GM18520 (cell line): ENCODE data around the gene SLC25A14.

Source experiments
- ATAC-seq: cut with Tn5 transposase; IDR thresholded peaks from one replicate; pipeline ENCODE4 v1.9.1; 2021; ENCODE audit not compliant: unreplicated experiment

SLC25A14 gene

GRCh38 chrX:130378024-130378669 lies 38.4 kb downstream of the SLC25A14 start:
- no peak for ATAC-seq

GRCh38 chrX:130385520-130385919 lies 45.8 kb downstream of the SLC25A14 start, which contains the start of gene GPR119:
Gene GPR119 (minus strand): TSS chrX:130385674. CDS start chrX:130385447, 227 bp downstream.
- ATAC-seq, result no peak

DNA sequence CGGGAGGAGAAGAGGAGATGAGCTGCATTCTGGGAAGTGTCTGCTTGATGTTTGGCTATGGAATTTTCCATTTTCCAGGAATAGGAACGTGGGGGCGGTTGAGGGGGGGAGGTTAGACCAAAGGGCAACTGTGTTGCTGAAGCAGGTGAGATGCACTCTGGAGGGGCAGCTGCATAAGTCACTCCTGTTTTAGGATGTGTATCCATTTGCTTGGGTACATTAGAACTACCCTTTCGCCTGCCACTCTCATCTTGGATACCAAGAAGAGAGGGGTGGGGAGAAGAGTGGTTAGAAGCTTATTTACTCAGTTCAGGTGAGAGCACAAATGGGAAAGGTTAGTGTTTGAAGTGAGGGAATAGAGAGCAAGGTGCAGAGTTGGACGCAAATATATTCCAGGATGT lies 46.7 kb downstream of the SLC25A14 start:
- no peak for ATAC-seq

- ATAC-seq, result no peak
These were observed 53.8 kb downstream of the SLC25A14 start for GRCh38 chrX:130393451-130394074.

- ATAC-seq, result no peak
These were observed 55.6 kb downstream of the SLC25A14 start for GRCh38 chrX:130395341-130395740.

DNA sequence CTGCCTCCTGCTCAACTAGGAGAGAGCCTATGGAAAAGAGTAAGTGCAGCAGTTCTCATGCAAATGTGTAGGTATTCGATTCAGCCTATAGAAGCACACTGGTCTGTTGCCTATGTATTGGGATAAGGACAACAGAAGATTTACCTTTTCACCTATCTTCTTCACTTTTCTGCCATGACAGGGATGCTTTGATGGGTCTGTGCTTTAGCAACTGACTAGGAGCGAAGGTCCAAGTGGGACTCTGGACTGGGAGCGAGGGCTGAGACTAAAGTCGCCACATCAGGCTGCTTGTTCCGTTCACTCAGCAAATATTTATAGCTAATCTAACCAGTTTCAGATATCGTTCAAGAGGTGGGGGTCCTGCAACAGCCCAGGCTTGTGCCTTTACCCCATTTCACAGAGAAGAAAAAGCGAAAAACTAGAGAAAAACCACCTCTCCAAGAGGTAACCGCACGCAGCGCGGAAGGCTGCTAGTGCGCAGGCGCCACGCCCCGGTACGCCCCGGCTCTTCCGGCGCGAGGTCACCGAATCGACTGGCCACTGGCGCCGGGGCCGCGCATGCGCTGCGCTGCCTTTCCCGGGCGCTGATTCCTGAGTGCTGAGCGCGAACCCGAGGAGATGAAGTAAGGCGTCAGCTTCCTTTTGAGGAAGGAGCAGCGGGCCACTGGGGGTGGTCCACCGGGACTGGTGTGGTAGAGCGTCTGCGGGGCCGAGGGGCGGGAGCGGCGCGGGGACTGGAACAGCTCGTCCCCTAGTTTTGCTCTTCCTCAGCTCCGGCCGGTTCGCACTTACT lies 61.9 kb downstream of the SLC25A14 start, which contains the start of gene RBMX2:
Gene RBMX2, plus strand, starts transcription at position 573 of the 793 bp plus-strand sequence. Its CDS starts 46 bp downstream, at position 619.
- ATAC-seq, result peak; percentile 92

DNA sequence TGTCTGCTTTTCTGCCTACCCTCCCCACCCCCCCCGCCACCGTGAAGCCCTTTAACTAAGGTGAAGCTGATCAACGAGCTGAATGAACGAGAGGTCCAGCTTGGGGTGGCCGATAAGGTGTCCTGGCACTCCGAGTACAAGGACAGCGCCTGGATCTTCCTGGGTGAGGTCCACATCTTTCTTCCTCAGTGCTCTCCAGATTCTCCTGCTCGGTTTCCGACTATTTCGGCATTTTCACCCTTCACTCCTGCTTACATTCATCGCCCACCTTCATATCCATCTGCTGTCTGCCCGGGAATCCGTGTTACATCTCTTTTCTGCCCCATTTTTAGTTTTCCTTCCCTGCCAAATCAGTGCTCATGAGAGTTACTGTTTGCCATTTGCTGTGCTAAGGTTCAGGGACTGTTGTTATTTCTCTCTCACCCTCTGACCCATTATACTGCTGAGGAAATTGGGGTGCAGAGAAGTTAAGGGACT lies 62.5 kb downstream of the SLC25A14 start:
- no peak for ATAC-seq

- ATAC-seq, result no peak
These were observed 73.7 kb downstream of the SLC25A14 start for GRCh38 chrX:130413415-130413814.

GRCh38 chrX:130414800-130415199 lies 75.1 kb downstream of the SLC25A14 start:
- ATAC-seq, result no peak

DNA sequence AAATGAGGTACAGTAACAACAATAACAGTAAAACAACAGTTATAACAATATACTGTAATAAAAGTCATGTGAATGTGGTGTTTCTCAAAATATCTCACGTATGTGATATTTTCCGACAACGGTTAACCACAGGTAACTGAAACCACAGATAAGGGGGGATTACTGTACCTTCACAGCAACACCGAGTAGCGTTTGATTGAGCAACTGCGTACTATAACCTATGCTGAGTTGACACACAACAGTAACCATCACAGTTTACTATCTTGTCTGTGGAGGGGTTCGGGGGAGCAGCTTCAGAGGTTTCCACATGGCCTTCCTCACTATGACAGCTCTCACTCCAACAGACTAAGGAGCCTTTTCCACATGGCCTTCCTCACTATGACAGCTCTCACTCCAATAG lies 75.5 kb downstream of the SLC25A14 start:
- ATAC-seq, result no peak

GRCh38 chrX:130416785-130417184 lies 77.1 kb downstream of the SLC25A14 start:
- no peak for ATAC-seq

DNA sequence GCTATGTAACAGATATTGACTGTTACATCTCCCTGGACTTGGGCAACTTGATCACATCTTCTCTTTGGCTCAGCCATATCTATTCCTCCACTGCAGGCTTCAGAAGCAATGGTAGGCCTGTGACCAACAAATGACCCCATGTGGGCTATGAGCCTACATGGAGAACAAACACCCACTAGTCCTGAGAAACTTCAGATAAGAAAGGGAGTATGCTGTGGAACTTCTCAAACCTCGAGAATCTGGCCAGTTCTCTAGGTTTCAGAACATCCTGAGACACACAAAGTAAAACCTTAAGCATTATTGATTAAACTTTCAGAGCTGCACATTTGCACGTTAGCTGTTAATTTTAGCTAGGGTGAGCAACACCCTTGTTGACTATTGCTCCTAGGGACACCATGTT lies 78.3 kb downstream of the SLC25A14 start:
- no peak for ATAC-seq

DNA sequence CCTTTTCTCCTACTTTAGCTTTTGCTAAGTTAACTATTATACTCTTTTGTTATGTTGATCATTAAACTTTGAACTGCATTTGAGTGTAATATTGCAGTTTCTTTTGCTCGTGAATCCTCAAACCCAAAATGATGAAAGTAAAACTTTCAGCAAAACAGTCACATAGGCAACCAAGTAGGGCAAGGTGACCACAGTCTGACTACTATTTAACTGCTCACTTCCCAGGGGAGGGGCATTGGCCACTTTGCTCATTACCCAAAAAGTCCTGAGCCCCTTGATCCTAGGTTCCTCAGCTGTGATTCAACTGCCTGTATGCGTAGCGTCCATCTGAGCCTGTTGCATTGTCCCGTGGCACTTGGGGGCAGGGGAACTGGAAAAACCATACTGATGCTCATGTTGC lies 79.0 kb downstream of the SLC25A14 start:
- no peak for ATAC-seq

DNA sequence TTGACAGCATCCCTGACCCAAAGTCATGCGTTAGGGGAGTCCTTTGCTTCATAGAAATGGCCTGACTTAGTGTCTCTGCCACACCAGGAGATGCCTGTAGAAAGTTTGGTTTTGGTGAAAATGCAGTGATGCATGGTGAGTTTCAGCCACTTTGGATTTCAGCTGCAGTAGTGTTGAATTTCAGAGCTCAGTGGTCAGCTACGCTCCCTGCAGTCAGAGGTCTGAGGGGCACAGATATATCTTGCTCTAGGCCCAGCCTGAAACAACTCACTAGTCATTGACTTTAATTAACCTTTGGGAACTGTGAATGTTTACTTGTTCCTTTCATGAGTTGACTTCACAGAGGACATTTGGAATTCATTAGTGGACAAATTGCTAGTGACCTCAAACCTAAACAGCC lies 79.5 kb downstream of the SLC25A14 start:
- ATAC-seq, result no peak
